Umbilical cord (tissue), 2 donors: Measurements from ENCODE around the gene PREB. TPM values are rescaled to one million over a fixed set of nuclear protein-coding genes. Genes with fewer than 3 reads are reported as not detected.
"Not testable (repeated sequence)": the region's sequence is repeated elsewhere in the genome, so short reads cannot be mapped to it uniquely, and the experiment has no call there.

Experiments used
- DNase-seq: peaks from one replicate; pipeline ENCODE4 v3.0.0-alpha.2; 2015; ENCODE audit warnings: low spot score
- total RNA-seq: library from RNA; depleted of rRNA; stranded (reverse); fragments of >200 nt; gene quantifications from one replicate; pipeline ENCODE4 v1.2.3, GENCODE V29; 2014; ENCODE audit warnings: low replicate concordance; ENCODE audit not compliant: insufficient read depth

Gene PREB
- total RNA-seq, 1 donor from 2014 or later, result 20.2 TPM

- no peak for DNase-seq
These were observed 6.4 kb downstream of the PREB start for GRCh38 chr2:27127883-27128667.

GRCh38 chr2:27126252-27126710, 8.2 kb downstream of the PREB start:
- no peak for DNase-seq

GRCh38 chr2:27125104-27125503, 9.3 kb downstream of the PREB start:
- no peak for DNase-seq

GRCh38 chr2:27123302-27124150, 10.9 kb downstream of the PREB start, which contains the start of gene ABHD1:
Gene ABHD1, plus strand, starts transcription at chr2:27123815. Its CDS starts 134 bp downstream, at chr2:27123949.
- peak; percentile 19 for DNase-seq

GRCh38 chr2:27122791-27123190, 11.6 kb downstream of the PREB start:
- DNase-seq, result no peak

GRCh38 chr2:27121906-27122305, 12.5 kb downstream of the PREB start:
- no peak for DNase-seq

GRCh38 chr2:27119330-27119670, 15.1 kb downstream of the PREB start:
- DNase-seq, result not testable (repeated sequence)

- no peak for DNase-seq
These were observed 15.7 kb downstream of the PREB start, which contains the start of gene CGREF1 for GRCh38 chr2:27118525-27119329. Gene CGREF1, minus strand, starts transcription at chr2:27119128. Its CDS starts 14,762 bp downstream, at chr2:27104366.

- no peak for DNase-seq
These were observed 16.4 kb downstream of the PREB start for GRCh38 chr2:27117995-27118524.

GRCh38 chr2:27115519-27115918, 18.9 kb downstream of the PREB start:
- DNase-seq, result no peak

GRCh38 chr2:27111392-27112078, 22.9 kb downstream of the PREB start:
- DNase-seq, result not testable (repeated sequence)

GRCh38 chr2:27110603-27111352, 23.7 kb downstream of the PREB start:
- DNase-seq, result not testable (repeated sequence)

- DNase-seq, result no peak
These were observed 25.4 kb downstream of the PREB start for GRCh38 chr2:27109083-27109482.

GRCh38 chr2:27108221-27108620, 26.2 kb downstream of the PREB start:
- DNase-seq, result no peak

GRCh38 chr2:27105981-27106380, 28.5 kb downstream of the PREB start:
- no peak for DNase-seq

GRCh38 chr2:27102329-27102728, 32.1 kb downstream of the PREB start:
- DNase-seq, result no peak

- DNase-seq, result no peak
These were observed 34.4 kb downstream of the PREB start for GRCh38 chr2:27100036-27100435.

GRCh38 chr2:27099334-27099955, 35.0 kb downstream of the PREB start:
- no peak for DNase-seq

GRCh38 chr2:27097341-27097740, 37.1 kb downstream of the PREB start:
- no peak for DNase-seq
